C4-2B (cell line): Measurements from ENCODE around the gene PLA2G15.

Source experiments
- ZFX ChIP-seq: fragments of 450-650 bp; IDR thresholded peaks from 2 replicates; pipeline ENCODE4 v1.6.1; 2017
- TF ChIP-seq, protein P1 (sequence below): fragments of 450-650 bp; conservative IDR thresholded peaks from 2 replicates; pipeline ENCODE4 v1.5.1; 2017; ENCODE audit warnings: mild to moderate bottlenecking

DNA sequence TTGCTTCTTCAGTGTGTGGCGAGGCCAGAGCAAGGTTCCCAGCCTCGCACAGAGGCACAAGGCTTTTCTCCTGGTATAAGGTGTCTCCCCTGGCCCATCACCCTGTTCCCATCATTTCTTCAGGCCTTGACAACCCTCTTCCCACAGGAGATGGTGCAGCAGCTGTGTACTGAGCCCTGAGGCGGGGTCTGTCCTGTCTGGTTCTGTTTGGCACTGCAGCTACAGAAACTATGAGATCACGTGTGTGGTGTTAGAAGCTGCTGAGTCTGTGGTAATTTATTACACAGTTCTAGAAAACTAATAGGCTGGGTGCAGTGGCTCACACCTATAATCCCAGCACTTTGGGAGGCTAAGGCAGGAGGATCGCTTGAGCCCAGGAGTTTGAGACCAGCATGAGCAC is 7.2 kb downstream of the PLA2G15 start:
- TF ChIP-seq, protein P1, sequence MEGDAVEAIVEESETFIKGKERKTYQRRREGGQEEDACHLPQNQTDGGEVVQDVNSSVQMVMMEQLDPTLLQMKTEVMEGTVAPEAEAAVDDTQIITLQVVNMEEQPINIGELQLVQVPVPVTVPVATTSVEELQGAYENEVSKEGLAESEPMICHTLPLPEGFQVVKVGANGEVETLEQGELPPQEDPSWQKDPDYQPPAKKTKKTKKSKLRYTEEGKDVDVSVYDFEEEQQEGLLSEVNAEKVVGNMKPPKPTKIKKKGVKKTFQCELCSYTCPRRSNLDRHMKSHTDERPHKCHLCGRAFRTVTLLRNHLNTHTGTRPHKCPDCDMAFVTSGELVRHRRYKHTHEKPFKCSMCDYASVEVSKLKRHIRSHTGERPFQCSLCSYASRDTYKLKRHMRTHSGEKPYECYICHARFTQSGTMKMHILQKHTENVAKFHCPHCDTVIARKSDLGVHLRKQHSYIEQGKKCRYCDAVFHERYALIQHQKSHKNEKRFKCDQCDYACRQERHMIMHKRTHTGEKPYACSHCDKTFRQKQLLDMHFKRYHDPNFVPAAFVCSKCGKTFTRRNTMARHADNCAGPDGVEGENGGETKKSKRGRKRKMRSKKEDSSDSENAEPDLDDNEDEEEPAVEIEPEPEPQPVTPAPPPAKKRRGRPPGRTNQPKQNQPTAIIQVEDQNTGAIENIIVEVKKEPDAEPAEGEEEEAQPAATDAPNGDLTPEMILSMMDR, result no peak
- TF ChIP-seq ZFX, result no peak
